HG02840 (cell line): ENCODE measurements around the gene GABRG3.

Experiments
- ATAC-seq: cut with Tn5 transposase; IDR thresholded peaks from one replicate; pipeline ENCODE4 v1.9.1; 2021; ENCODE audit warnings: mild to moderate bottlenecking, moderate library complexity, moderate number of reproducible peaks; ENCODE audit not compliant: unreplicated experiment, low FRiP score

GABRG3 gene

GRCh38 chr15:27382361-27383025 lies 411.5 kb downstream of the GABRG3 start:
- no peak for ATAC-seq

- ATAC-seq = no peak
Observed at GRCh38 chr15:27383726-27384125, 412.7 kb downstream of the GABRG3 start.

GRCh38 chr15:27392163-27392562 lies 421.2 kb downstream of the GABRG3 start:
- no peak for ATAC-seq

- no peak for ATAC-seq
Observed at GRCh38 chr15:27396521-27396920, 425.5 kb downstream of the GABRG3 start.

GRCh38 chr15:27396996-27397395 lies 426.0 kb downstream of the GABRG3 start:
- no peak for ATAC-seq

- no peak for ATAC-seq
Observed at GRCh38 chr15:27398631-27399161, 427.7 kb downstream of the GABRG3 start.

- ATAC-seq = no peak
Observed at GRCh38 chr15:27399241-27399640, 428.3 kb downstream of the GABRG3 start.

- no peak for ATAC-seq
Observed at GRCh38 chr15:27401471-27401870, 430.5 kb downstream of the GABRG3 start.

- no peak for ATAC-seq
Observed at GRCh38 chr15:27408428-27408827, 437.4 kb downstream of the GABRG3 start.

GRCh38 chr15:27410996-27411605 lies 440.1 kb downstream of the GABRG3 start:
- ATAC-seq = no peak

GRCh38 chr15:27412415-27412814 lies 441.4 kb downstream of the GABRG3 start:
- ATAC-seq = no peak

- ATAC-seq = no peak
Observed at GRCh38 chr15:27414168-27414870, 443.3 kb downstream of the GABRG3 start.

- no peak for ATAC-seq
Observed at GRCh38 chr15:27418726-27419125, 447.7 kb downstream of the GABRG3 start.

- ATAC-seq = no peak
Observed at GRCh38 chr15:27422997-27423396, 452.0 kb downstream of the GABRG3 start.

GRCh38 chr15:27426805-27427204 lies 455.8 kb downstream of the GABRG3 start:
- no peak for ATAC-seq

- no peak for ATAC-seq
Observed at GRCh38 chr15:27427276-27427675, 456.3 kb downstream of the GABRG3 start.

GRCh38 chr15:27428151-27428550 lies 457.2 kb downstream of the GABRG3 start:
- ATAC-seq = no peak

- no peak for ATAC-seq
Observed at GRCh38 chr15:27429577-27429976, 458.6 kb downstream of the GABRG3 start.

GRCh38 chr15:27433604-27434003 lies 462.6 kb downstream of the GABRG3 start:
- ATAC-seq = no peak

- ATAC-seq = no peak
Observed at GRCh38 chr15:27438403-27439375, 467.7 kb downstream of the GABRG3 start.
